HG02763 (cell line): ENCODE results near the gene CCL26.
"Not testable (repeated sequence)": the region's sequence is repeated elsewhere in the genome, so short reads cannot be mapped to it uniquely, and the experiment has no call there.

Experiments used
- ATAC-seq: cut with Tn5 transposase; IDR thresholded peaks from one replicate; pipeline ENCODE4 v1.9.1; 2021; ENCODE audit warnings: mild to moderate bottlenecking, moderate library complexity; ENCODE audit not compliant: unreplicated experiment

Gene CCL26

GRCh38 chr7:75739796-75740672 is 32.0 kb downstream of the CCL26 start:
- ATAC-seq: no peak

- ATAC-seq: peak; percentile 93
These were observed 32.8 kb downstream of the CCL26 start for GRCh38 chr7:75738975-75739795.

- ATAC-seq: no peak
These were observed 33.4 kb downstream of the CCL26 start, which contains the start of gene HIP1 for GRCh38 chr7:75738604-75738974. Gene HIP1 (minus strand): TSS chr7:75738941. CDS start chr7:75738920, 21 bp downstream.

GRCh38 chr7:75737856-75738603 is 34.0 kb downstream of the CCL26 start:
- ATAC-seq: no peak

GRCh38 chr7:75735581-75736350 is 36.2 kb downstream of the CCL26 start:
- ATAC-seq: no peak

- no peak for ATAC-seq
These were observed 37.2 kb downstream of the CCL26 start for GRCh38 chr7:75734586-75735458.

GRCh38 chr7:75732764-75733630 is 39.0 kb downstream of the CCL26 start:
- ATAC-seq: no peak

- no peak for ATAC-seq
These were observed 39.9 kb downstream of the CCL26 start for GRCh38 chr7:75732016-75732521.

- ATAC-seq: no peak
These were observed 42.1 kb downstream of the CCL26 start for GRCh38 chr7:75729851-75730274.

- no peak for ATAC-seq
These were observed 44.0 kb downstream of the CCL26 start for GRCh38 chr7:75727881-75728593.

GRCh38 chr7:75727351-75727750 is 44.7 kb downstream of the CCL26 start:
- not testable (repeated sequence) for ATAC-seq

- no peak for ATAC-seq
These were observed 46.7 kb downstream of the CCL26 start for GRCh38 chr7:75725306-75725705.

- no peak for ATAC-seq
These were observed 48.6 kb downstream of the CCL26 start for GRCh38 chr7:75723444-75723843.

GRCh38 chr7:75722373-75722772 is 49.6 kb downstream of the CCL26 start:
- ATAC-seq: no peak

GRCh38 chr7:75721922-75722321 is 50.1 kb downstream of the CCL26 start:
- not testable (repeated sequence) for ATAC-seq

GRCh38 chr7:75721426-75721825 is 50.6 kb downstream of the CCL26 start:
- no peak for ATAC-seq

GRCh38 chr7:75719626-75720025 is 52.4 kb downstream of the CCL26 start:
- ATAC-seq: no peak
